GM10847 (cell line): ENCODE results near the gene ZNF23.

Experiments used
- POLR2A ChIP-seq: IDR thresholded peaks from 2 replicates; pipeline ENCODE4 v1.6.1; 2011; ENCODE audit not compliant: insufficient read length; ENCODE audit errors: extremely low read depth

Gene ZNF23

GRCh38 chr16:71461686-71462648, at the start of gene ZNF23:
ZNF23 (minus strand) TSS chr16:71462247; CDS start chr16:71456796, 5,451 bp downstream.
- peak; percentile 96 for TF ChIP-seq POLR2A

DNA sequence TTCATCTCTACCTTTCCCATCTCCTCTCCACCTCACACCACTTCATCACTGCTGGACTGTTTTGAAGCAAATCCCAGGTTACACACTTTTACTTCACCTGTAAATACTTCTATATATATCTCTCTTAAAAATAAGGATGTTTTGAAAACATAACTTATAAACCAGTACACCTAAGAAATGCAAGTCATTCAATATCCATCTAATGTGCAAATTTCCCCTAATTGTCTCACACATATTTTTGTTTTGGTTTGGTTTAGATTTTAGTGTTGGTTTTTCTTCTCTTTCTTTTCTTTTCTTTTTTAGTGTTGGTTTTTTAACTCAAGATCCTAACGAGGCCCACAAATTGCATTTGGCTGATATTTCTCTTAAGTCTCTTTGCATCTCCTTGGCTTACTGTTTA, 45.0 kb upstream of the ZNF23 start:
- TF ChIP-seq POLR2A: no peak

DNA sequence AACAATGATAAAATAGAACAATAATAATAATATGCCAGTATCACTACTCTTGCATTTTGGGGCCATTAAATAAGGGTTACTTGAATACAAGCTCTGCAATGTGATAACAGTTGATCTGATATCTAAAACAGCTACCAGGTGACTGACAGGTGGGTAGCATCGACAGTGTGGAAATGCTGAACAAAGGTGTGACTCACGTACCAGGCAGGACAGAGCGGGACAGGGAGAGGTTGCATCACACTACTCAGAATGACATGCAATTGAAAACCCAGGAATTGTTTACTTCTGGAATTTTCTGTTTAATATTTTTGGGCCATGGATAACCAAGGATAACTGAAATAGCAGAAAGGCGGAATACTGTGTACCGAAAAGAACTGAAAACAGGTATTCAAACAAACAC, 42.9 kb upstream of the ZNF23 start:
- no peak for TF ChIP-seq POLR2A

DNA sequence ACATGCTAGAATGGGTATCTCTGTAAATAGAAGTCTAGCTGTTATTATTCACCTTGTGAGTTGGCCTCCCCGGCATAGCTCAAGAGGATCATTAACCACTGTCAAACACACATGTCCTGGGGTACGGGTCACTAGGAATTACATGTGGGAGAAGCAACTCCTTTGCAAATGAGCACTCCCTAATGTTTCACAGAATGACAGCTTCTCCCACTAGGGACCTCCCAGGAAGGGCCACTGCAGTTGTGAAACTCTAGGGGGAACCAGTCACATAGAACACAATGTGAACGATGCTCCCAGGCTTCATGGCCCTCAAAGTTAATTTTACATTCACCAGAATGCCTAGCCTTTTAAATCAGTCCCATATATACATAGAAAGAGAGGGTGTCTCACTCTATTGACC, 39.5 kb upstream of the ZNF23 start:
- TF ChIP-seq POLR2A: no peak

DNA sequence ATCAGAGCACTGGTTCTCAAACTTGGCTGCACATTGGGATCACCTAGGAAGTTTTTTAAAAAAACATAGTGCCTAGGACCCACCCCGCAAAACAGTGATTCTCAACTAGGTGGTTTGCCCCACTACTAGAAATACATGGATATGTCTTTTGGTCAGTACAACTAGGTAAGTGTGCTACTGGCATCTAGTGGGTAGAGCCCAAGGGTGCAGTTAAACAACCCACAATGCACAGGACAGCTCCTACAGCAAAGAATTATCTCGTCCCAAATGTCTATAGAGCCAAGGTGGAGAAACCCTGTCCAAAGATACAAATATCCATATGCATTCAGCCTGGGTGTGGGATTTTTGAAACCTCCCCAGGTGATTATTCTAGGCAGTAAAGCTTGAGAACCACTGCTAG, 38.9 kb upstream of the ZNF23 start:
- no peak for TF ChIP-seq POLR2A

DNA sequence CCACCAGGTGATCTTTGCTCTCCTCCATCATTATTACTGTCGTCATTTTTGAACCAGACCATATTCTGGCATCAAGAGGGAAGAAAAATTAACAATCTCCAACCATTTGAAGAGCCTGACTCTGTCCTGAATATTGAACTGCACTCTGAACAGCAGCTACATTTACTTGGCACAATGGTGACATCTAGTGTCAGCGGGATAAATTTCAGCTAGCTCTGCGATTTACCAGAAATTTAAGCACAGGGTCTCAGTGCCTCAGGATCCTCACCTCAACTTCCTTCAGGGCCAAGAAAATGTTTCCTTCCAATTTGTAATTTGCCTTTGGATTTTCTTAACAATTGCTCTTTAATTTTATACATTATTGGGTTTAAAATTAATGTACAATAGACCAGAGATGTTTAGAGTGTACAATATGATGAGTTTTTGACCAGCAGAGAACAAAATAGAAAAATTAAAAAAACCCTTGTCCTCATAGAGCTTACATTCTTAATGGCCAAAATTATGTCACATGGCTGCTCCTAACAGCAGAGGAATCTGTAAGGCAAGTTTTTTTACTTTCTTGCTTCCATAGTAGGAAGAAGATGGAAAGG, 37.8 kb upstream of the ZNF23 start:
- no peak for TF ChIP-seq POLR2A

GRCh38 chr16:71498031-71498430, 36.0 kb upstream of the ZNF23 start:
- TF ChIP-seq POLR2A: no peak

DNA sequence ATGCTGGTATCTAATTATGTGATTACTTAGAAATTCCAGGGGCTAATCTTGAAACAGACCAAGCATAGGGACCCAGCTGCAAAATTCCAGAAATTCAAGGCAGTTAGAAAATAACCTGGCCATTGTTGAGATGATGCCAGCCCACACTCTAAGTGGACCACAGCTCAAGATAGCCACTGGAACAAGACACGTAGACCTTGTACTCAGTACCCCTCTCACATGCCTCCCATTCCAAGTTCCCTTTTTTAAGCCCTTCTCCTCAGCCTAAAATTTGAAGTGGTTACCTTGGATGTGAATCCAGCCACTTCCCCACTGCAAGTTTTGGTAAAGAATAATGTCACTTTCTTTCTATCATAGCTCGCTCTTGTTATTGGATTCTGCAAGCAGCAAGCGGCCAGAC, 31.2 kb upstream of the ZNF23 start:
- no peak for TF ChIP-seq POLR2A

DNA sequence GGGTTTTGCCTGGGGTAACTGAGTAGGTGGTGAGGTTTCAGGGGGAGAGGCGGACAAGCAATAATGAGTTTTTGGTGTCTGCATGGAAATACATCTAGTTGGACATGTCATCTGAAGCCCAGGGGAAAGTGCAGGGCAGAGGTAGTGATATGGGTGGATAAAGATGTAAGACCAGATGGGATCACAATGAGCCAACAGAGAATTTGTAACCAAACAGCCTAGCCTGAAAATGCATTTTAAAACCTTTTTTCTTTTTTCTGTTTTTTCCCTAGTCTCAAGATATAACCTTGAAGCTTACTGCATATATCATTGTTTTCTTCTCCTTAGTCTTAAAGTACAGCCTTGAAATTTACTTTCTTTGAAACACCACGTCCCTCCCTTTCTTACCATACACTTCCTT, 30.7 kb upstream of the ZNF23 start:
- TF ChIP-seq POLR2A: no peak

- no peak for TF ChIP-seq POLR2A
These were observed 29.0 kb upstream of the ZNF23 start for GRCh38 chr16:71491054-71491453.

- no peak for TF ChIP-seq POLR2A
These were observed 28.3 kb upstream of the ZNF23 start for GRCh38 chr16:71490361-71490760.

DNA sequence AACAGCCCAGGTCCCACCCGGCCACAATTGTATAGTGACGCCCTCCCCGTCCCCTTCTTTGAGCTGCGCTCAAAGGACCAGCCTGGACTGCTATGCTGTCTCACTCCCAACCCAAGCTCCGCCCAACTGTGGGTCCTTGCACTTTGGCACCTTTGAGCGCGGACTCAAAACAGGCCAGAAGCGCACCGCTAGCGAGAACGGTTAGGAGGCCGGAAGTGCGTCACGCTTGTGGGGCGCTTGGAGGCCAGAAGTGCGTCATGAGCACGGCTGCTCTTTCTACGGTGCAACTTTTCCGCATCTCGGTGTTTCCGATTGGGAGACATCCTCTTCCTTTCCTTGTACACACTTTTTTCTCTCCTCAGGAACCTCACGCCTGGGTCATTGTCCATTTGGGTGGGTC, 27.1 kb upstream of the ZNF23 start, which contains the start of gene ZNF19:
Gene ZNF19, minus strand, starts transcription at position 203 of the 400 bp plus-strand sequence. CDS start 7,210 bp downstream, outside the sequence.
- no peak for TF ChIP-seq POLR2A

DNA sequence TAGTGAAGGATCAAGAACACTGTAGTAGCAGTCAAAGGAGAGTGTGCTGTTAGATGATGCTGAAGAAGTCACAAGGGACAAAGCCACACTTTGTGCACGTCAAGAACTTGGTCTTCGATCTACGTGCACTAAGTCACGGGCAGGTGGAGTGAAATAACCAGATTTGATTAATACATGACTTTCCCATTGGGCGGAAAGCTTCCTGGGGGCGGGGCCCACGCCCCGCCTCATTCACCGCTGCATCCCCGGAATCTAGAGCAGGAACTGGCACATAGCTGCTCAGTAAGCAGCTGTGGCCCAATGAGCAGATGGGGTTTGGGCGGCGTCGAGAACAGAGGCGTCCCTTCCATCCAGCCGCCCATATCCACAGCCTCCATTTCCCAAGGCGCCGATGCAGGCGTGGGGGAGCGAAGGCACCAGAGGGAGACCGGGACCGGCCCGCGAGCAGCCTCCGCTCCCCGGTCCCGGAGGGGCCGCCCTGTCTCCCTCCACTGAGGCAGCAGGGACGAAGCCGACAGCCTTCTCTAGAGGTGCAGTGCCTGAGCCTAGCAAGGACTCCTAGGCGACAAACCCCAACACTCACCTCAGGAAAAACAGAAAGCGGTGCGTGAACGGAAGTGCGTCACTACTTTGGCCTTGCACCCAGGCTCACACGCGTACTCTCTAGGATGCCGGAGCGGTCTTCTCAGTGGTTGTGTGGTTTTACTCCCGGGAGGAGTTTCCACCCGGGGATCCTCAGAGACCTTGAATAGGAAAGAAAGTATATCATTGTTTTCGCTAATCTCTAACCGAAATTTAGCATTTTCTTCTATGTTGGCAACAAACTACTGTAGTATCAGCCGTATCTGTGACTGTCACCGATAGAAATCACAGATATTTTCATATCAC, 22.2 kb upstream of the ZNF23 start:
- peak; percentile 58 for TF ChIP-seq POLR2A

GRCh38 chr16:71482569-71482968, 20.5 kb upstream of the ZNF23 start:
- no peak for TF ChIP-seq POLR2A

DNA sequence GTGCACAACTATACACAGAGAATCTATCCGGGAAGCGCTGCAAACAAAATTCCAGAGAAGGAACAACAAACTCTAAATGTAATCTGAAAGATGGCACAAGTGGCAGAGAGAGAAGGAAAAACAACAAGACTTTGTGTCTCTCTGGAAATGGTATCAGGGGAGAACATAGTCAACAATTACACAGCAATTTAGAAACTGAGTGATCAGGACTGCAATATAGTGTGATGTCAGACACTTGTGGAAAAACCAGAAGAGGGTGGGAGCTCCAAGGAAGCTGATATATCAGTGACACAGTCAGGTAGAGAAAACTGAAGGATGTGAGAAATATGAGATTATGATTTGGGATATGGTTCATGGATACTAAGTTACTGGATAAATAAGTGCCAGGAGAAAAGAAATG, 18.9 kb upstream of the ZNF23 start:
- no peak for TF ChIP-seq POLR2A
